HG03064 (cell line): ENCODE data around the gene CALM3.
"Not testable (repeated sequence)": the region's sequence is repeated elsewhere in the genome, so short reads cannot be mapped to it uniquely, and the experiment has no call there.

Source experiments
- ATAC-seq: cut with Tn5 transposase; IDR thresholded peaks from one replicate; pipeline ENCODE4 v1.9.1; 2021; ENCODE audit warnings: low read depth; ENCODE audit not compliant: unreplicated experiment

Gene CALM3

DNA sequence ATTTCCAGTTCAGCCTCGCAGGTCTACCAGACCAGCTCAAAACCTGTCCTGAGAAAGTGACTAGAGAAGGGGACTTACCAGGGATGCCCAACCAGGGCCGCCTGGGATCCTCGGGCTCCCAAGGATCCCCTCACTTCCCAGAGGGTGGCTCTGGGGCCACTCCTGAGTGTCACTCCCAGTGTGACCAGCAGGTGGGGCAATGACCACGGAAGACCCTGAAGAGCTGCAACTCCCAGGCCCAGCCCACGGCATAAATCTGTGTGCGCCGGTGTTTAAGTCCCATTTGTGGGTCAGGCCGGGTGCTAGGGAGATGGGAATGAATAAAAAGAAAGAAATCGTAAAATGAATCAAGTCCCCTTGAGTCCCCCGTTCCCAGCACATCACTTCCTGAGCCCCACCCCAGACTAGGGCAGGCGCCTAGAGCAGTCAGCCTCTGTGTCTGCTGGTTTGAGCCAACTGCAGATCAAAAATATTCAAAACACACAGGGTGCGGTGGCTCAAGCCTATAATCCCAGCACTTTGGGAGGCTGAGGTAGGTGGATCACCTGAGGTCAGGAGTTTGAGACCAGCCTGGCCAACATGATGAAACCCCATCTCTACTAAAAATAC, 13.1 kb downstream of the CALM3 start:
- no peak for ATAC-seq

DNA sequence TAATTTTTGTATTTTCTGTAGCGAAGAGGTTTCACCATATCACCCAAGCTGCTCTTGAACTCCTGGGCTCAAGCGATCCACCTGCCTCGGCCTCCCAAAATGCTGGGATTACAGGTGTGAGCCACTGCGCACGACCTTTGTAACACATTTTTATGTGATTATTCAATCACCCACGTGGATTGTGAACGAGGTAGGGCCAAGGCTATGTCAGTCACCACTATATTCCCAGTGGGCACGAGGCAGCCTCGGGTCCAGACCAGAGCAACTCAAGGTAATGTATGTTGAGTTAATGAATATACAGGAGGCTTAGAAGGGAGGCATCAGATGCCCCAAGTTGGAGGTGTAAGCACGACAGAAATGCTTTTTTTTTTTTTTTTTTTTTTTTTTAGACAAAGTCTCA, 14.8 kb downstream of the CALM3 start:
- no peak for ATAC-seq

DNA sequence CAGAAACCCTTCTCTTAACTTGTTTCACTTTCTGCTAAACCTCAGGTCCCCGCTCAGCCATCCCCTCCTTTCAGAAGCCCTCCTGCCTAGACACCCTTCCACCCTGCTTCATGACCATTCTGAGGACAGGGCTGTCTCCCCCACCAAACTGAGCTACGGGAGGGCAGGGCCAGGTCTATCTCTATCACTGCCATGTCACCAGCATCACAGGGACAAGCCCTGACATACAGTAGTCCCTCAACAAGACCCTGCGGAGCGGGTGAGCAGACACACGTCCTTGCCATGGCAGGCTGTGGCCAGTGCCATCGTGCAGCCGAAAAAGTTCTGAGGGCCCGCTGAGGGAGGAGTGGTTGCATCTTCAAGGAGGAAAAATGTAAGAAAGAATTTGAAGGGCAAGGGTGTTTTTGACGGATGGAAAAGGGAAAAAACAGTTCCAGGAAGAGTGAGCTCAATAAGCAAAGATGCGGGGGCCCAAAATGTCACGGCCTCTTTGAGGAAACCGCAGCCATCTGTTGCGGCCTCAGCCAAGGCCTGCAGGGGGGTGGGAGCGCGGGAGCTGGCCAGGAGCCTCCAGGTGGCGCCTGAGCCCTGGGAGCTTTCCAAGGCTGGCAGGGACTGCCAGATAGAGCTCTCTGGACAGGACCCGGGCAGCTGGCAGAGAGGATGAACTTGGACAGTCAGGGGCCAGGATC, 15.6 kb downstream of the CALM3 start:
- no peak for ATAC-seq

DNA sequence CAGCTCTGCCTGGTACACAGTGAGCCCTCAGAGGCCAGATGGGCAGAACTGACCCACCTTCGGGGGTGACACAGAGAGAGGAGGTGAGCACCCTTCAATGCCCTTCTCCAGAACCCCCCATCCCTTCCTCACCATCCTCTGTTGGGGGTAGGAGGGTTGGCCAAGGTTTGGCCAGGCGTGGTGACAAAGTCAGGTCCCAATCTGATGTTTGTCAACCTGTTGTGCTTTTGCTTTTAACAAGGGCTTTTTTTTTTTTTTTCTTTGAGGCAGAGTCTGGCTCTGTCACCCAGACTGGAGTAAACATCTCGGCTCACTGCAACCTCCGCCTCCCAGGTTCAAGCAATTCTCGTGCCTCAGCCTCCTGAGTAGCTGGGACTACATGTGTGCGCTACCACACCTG, 16.5 kb downstream of the CALM3 start:
- ATAC-seq = no peak

DNA sequence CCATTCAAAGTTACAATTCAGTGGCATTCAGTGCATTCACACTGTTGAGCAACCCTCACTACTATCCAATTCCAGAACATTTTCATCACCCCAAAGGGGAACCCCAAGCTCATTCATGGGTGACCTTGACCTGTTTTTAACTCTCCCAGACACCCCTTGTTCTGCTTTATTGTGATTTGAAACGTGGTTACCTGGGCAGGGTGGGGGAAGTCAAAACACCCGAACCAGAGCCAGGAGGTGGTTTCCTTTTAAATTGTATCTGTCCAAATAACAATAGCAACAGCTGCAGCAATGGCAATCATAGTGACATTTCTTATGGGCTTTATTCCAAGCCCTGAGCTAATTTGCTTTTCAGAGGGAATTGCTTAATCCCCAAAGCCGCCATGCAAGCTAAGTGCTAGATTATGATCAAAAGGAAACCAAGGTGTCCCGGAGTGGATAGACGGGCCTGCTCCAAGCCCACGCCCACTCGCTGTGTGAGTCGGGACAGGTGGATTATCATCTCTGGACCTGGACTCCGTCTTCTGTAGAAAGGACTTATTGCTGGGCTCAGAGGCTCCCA, 17.6 kb downstream of the CALM3 start:
- no peak for ATAC-seq

DNA sequence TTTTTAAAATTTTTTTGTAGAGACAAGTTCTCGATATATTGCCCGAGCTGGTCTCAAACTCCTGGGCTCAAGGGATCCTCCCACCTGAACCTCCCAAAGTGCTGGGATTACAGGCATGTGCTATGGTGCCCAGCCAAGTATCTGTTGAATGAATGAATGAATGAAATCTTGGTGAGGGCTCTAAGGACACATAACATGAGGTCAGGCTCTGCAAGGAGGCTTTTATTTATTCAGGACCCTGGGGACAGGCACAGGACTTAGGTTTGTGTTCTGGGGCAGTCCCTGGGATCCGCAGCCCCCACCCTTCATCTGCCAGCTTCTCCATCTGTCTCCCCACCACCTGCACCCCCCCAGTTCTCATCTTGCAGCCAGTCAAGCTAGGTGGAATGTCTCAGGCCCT, 19.1 kb downstream of the CALM3 start:
- ATAC-seq = no peak

DNA sequence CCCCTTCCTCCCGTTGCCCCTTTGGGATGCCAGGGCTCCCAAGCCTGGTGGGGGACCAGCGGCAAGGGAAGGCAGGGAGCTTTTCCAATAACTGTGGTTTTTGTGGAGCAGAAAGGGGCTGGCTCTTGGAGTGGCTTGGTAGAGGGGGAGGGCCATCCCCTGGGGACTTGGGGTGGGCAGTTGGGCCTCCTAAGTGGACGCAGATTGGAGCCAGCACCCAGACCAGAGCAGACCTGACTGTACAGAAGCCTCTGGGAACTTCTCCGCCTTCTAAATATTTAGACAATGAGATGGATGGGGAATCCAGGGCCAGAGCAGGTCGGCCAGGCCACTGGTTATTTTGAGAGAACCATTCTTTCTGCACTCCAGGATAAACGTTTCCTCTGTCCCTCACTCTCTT, 19.6 kb downstream of the CALM3 start:
- no peak for ATAC-seq

DNA sequence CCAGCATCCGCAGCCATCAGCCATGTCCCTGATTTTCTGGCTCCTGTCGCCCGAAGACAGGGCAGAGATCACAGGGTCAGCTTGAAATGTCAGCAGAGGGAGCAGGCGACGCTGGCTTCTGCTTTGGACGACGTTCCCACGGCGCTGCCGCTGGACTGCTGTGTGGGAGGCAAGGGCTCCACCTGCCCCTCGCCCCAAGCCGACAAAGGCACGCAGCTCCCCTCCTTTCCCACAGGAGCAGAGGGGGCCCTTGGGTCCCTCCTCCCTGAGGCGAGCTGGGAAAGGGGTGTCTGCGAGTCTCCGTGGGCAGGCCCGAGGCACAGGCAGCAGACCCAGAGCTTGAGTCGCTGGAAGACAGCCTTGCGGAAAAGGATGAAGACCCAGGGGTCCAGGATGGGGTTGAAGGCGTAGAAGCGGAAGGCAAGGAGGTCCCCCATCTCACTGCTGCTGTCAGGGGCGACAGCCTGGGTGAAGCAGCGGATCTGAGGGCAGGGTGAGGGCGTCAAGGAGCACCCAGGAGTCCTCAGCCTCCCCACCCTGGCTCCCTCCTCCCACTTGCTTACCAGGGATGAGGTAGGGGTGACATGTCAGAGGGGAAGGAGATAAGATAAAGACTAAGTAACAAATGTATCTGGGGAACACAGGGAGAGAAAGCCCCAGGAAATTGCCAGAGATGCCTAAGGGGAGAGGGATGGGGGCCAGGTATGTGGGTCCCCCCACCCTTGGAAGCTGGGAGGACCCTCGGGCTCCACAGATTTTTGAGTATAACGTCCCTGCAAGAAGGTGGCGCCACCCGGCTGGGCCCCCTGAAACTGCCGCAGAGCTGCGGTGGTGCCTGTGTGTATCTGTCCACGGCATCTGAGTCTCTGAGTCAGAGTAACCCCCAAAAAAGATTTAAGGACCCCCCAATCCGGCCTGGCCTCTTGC, 20.3 kb downstream of the CALM3 start:
- ATAC-seq = no peak

DNA sequence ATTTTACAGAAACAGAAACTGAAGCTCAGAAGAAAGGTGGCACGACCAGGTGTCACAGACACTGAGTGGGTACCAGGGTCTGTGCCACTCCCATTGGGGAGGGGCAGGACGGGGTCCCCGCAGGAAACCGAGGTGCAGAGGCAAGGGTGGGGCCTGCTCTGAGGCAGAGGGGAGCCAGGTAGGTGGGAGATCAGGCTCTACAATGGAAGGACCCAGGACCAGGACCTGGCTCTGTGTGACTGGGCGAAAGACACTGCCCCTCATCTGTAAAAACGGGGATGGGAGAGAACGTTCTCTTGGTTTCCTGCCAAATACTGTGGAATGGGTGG, 21.0 kb downstream of the CALM3 start:
- no peak for ATAC-seq

DNA sequence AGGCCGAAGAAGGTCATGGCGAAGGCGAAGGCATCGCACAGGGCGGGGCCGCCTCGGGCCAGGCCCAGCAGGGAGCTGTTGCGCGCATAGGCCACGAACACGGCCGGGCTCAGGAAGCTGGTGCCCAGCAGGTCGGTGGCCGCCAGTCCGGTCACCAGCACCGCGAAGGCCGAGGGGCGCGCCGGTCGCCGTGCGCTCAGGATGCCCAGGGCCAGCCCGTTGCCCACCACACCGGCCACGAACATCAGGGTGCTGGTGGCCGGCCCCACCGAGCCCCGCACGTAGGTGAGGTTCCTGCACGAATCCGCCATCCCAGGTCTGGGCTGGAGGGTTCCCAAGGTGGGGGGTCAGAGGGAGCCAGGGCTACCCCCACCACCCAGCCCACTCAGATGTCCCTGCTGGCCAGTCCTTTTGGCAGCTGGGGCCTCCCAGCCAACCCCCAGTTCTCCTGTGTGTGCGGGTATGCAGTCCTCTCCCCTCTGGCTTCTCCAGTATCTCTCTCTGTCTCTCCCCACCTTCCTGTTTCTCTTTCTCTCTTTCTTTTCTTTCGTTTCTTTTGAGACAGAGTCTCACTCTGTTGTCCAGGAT, 22.9 kb downstream of the CALM3 start:
- no peak for ATAC-seq

DNA sequence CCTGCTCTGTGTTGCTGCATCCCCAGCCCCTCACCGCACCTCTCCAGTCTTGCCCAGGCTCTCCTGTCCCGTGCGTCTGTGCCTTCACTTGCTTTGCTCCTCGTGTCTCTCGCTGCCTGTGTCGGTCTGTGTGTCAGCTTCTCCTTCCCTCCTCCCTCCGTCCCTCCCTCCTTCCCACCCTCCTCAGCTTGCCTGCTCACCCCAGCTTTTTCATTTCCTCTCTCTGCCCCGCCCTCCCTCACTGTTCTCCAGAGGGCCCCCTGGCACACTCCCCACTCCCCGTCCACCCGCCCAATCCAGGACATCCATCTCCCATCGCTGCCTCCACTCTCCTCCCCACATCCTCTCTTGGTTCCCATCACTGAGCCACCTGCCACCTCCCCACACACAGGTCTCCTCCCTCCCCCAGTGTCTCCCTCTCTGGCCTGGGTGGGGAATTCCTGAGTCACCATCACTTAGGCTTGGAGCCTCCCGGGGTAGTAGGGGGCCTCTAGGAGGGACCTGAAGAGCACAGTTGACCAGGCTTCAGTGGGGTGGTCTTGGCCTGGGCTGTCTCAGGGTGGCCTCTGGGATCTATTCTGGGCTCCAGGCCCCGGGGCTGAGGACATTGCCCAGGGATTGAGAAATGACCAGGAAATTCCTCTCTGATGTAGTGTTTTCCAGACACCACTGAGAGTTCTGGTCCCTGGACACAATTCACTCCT, 24.0 kb downstream of the CALM3 start, which contains the start of gene PTGIR:
Gene PTGIR, minus strand, starts transcription at position 132 of the 704 bp plus-strand sequence. CDS start 864 bp downstream, outside the sequence.
- no peak for ATAC-seq

DNA sequence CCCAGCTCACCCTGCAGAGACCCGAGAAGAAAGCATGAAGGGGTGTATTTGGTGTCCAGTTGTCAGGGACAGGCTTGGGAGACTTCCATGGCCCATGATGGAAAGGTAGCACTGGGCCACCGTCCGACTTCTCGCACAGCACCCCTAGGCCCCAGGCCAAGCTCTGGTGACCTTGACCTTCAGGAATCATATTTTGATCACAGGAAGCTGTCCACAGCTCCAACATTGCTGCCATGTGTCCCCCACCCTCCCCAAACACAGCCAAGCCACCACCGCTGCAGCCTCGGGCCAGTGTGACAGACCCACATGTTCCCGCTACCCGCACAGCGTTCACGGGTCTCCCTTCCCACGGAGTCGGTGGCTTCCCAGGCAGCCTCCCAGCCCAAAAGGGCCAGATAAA, 24.6 kb downstream of the CALM3 start:
- ATAC-seq = no peak

DNA sequence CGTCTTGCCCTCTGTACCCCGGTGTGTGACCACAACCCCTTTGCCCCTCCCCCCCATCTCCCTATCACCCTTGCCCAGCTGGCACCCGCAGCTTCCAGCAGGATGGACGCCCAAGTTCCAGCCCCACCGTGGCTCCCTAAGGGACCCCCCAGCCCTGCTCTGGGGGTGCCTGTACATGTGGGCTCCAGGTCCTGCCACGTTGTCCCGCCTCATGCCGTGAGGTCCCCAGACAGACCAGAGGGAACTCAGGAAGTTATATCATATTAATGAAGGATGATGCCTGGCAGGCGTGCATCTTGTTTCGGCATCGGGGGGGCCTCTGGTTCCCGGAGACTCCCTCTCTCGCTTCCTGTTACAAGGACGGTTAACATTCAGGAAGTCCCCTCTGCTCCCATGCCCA, 25.3 kb downstream of the CALM3 start:
- ATAC-seq = no peak

DNA sequence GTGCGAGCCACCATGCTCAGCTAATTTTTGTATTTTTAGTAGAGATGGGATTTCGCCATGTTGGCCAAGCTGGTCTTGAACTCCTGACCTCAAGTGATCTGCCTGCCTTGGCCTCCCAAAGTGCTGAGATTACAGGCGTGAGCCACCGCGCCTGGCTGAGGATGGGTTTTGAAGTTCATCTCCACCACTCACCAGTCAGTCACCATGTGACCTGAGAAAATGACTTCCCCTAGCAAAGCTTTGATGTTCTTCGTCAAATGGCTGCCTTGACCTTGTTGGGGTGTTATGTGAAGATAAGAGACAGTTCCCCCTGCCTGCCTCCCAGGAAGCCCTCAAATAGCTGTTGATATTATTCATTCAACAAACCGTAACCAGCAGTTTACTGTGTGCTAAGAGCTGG, 27.8 kb downstream of the CALM3 start:
- ATAC-seq = not testable (repeated sequence)

DNA sequence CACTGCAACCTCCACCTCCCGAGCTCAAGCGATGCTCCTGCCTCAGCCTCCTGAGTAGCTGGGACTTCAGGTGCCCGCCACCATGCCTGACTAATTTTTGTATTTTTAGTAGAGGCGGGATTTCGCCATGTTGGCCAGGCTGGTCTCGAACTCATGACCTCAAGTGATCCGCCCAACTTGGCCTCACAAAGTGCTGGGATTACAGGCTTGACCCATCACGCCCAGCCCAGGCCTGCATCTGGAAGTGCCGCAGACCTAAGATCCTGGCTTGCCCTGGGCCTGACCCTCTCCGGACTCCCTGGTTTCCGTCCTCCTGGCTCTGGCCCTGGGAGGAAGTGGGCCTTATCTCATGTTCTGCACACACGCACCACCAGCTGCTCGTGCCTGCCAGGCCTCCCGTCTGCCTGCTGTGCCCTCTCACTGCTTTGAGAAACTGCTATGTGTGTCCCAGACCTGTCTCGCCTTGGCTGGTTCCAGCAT, 28.5 kb downstream of the CALM3 start:
- ATAC-seq = no peak

DNA sequence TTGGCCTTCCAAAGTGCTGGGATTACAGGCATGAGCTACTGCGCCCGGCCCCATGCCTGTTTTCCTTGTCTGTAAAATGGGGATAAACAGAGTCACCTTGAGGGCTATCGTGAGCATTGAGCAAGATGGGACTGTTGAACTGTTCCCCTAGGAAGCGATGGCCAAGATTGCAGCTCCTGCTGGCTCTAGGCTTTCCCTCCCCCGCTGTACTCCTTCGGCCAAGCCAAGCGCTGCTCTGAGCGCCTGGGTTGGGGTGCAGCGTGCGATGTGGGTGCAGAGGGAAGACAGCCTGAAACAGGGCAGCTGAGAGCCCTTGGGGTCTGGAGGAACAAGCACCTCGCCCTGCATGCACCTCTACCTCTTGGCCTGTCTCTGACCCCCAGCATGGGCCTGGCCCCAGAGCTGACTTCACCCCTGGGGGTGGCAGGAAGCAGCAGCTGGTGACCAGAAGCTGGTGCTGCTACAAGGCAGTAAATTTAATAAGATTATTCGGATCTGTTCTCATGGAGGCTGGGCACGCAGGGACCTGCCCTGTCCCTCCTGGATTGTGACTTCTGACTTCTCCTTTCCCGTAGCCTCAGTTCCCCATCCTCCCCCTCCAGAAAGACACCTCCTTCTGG, 29.6 kb downstream of the CALM3 start:
- no peak for ATAC-seq

DNA sequence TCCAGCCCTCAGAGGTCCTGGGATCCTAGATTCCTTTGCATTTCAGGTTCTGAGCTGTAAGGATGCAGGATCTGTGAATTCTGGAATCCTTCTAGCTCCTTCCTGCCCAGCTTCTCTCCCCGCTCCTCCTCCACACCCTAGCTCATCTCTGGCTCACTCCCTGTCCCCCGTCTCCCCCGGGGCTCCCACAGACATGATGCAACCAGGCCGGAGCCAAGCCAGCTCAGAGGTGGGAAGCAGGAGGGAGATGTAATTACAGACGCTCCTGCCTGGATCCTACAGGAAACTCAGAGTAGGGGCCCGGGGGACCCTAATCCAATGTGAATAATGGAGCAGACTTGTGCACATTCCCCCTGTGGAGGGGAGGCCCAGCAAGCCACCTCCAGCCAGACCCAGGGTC, 30.4 kb downstream of the CALM3 start:
- ATAC-seq = no peak

DNA sequence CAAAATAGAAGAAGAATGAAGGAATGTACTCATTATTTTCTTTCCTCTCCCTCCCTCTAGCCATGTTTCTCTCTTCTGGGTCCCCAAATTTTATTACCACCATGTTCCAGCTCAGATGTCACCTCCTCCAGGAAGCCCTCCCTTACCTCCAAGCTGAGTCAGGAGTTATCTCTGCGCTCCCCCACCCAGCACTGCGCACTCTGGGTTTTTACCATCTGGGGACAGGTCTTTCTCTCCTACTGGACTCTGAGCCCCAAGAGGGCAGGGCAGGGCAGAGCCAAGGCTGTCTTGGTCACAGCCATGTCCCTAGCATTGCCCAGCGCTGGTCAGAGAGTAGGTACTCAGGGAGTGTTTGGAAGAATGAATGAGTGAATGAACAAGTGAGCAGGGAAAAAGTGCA, 32.0 kb downstream of the CALM3 start:
- no peak for ATAC-seq

DNA sequence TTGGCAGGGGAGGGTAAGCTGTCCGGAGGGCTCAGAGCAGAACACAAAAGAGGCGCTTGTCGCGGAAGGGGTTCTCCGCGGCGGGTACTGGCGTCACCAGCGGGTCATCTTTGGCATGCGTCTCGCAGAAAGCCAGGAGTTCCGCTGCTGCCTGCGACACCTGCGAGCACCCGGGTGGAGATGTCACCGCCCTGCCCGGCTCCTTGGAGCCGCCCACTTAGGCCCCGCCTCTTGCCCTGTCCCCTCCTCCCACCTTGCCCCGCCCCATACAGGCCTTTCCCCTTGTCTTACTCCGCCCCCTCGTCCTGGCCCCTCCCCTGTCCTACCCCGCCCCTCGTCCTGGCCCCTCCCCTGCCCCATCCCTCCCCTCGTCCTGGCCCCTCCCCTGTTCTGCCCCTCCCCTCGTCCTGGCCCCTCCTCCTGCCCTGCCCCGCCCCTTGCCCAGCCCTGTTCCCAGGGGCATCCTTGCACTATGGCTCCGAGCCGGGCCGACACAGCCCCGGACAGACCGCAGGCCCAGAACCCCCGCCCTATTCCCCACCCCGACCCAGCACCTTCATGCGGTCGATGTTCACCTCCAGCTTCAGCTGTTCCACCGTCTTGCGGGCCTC, 33.0 kb downstream of the CALM3 start:
- ATAC-seq = no peak
